Right lobe of liver (tissue), 4 donors: ENCODE measurements around the gene SCGB3A1.

Experiments used
- POLR2A ChIP-seq: fragments of 450-650 bp; IDR thresholded peaks from one replicate; pipeline ENCODE4 v1.6.1; 2017; ENCODE audit warnings: antibody characterized with exemption, mild to moderate bottlenecking
- TF ChIP-seq, protein P1 (sequence below), 4 donors: fragments of 200-600 bp in 3 of 4; fragments of 450-650 bp in 1 of 4; IDR thresholded peaks; one replicate each; pipeline versions ENCODE4 v1.5.1 to v1.8.0; 2016 to 2022; ENCODE audit warnings: antibody characterized with exemption in 4 of 4, mild to moderate bottlenecking in 2 of 4
- donor health status: DM: no; HTN: no; CAD: no.
- donor health status: DM: no; HTN: no; CAD: no.
- donor health status: DM: no; HTN: yes; CAD: no.

DNA sequence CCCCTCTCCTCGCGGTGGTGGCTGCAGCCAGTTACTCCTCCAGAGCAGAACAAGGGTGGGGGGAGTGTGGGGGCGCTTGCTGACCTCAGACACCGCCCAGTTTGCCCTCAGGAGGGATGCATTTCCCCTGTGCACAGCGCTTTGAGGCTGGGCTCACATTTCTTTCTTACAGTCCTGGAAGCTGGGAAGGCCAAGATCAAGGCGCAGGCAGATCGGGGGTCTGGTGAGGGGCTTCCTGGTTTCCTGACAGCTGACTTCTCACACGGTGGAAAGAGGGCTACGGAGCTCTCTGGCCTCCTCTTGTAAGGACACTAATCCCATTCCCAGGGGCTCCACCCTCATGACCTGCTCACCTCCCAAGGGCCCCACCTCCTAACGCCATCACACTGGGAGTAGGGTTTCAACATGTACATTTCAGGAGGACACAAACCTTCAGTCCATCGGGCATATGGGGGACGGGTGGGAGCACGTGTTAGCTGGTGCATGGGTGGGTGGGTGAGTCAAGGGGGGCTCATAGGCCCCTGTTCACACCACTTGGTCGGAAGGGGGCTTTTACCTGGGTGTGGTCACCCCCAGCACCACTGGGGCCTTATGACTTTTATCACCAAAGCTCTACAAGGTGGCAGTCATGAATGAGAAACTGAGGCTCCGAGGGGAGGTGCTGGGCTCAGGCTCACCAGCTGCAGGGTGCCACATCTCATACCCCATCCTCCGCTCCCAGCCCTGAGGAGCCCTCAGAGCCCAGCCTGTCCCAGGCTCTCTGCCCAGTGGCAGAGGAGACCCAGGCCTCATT, 7.7 kb upstream of the SCGB3A1 start:
- TF ChIP-seq, protein P1, sequence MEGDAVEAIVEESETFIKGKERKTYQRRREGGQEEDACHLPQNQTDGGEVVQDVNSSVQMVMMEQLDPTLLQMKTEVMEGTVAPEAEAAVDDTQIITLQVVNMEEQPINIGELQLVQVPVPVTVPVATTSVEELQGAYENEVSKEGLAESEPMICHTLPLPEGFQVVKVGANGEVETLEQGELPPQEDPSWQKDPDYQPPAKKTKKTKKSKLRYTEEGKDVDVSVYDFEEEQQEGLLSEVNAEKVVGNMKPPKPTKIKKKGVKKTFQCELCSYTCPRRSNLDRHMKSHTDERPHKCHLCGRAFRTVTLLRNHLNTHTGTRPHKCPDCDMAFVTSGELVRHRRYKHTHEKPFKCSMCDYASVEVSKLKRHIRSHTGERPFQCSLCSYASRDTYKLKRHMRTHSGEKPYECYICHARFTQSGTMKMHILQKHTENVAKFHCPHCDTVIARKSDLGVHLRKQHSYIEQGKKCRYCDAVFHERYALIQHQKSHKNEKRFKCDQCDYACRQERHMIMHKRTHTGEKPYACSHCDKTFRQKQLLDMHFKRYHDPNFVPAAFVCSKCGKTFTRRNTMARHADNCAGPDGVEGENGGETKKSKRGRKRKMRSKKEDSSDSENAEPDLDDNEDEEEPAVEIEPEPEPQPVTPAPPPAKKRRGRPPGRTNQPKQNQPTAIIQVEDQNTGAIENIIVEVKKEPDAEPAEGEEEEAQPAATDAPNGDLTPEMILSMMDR (IDR thresholded peaks at IDR 0.05) = no peak
- TF ChIP-seq POLR2A = no peak
